ENCODE measurements around the gene KRTAP10-7. TPM values are rescaled to one million over a fixed set of nuclear protein-coding genes. Genes with fewer than 3 reads are reported as not detected.

Gene KRTAP10-7
- total RNA-seq, 1 experiment from 2014 or later: not detected

- ChIA-PET CTCF (no interaction called here), POLR2A (no interaction called here)
- peaks cover 35% of the 10 kb centered on the region for H3K9me3 Mint-ChIP-seq (ENCODE audit: unreplicated experiment)
- H3K9me3 ChIP-seq: peaks cover 12% of the 10 kb centered on the region; the same call in 1 of the 2 replicates
- no peaks in the 10 kb centered on the region for H3K36me3 Mint-ChIP-seq (ENCODE audit: insufficient read depth, unreplicated experiment)
- no peaks in the 10 kb centered on the region for H3K4me1 Mint-ChIP-seq (ENCODE audit: low read depth, unreplicated experiment)
- H3K36me3 ChIP-seq (ENCODE audit: control insufficient read depth, insufficient read depth, low read length): no peaks in the 10 kb centered on the region
- H3K27me3 ChIP-seq (replicated peaks; ENCODE audit: control insufficient read depth, insufficient read depth, low read length): no peaks in the 10 kb centered on the region
- no peak overlapping the region for H3K4me3 ChIP-seq (ENCODE audit: low read depth, low read length)
- no peak for TF ChIP-seq CTCF (IDR thresholded peaks at IDR 0.05; ENCODE audit: insufficient read depth in 1 of 2, low read depth in 1 of 2, low read length in 1 of 2, severe bottlenecking in 1 of 2, unreplicated experiment in 1 of 2)
- no peak for DNase-seq
- no peak overlapping the region for H3K4me3 Mint-ChIP-seq (ENCODE audit: unreplicated experiment)
- H3K27ac Mint-ChIP-seq (ENCODE audit: unreplicated experiment): no peak overlapping the region
- H3K4me1 ChIP-seq: no peaks in the 10 kb centered on the region
- intact Hi-C loops (cut with micrococcal nuclease; ENCODE audit: unreplicated experiment): no loop called here
- H3K27me3 Mint-ChIP-seq (ENCODE audit: insufficient read depth, unreplicated experiment): peaks cover 6% of the 10 kb centered on the region
- no TSS peak for BruUV-seq (replicated peaks)
These were observed 16.7 kb downstream of the KRTAP10-7 start for GRCh38 chr21:44617071-44617501.

- H3K4me1 ChIP-seq: no peaks in the 10 kb centered on the region
- H3K4me1 Mint-ChIP-seq (ENCODE audit: low read depth, unreplicated experiment): no peaks in the 10 kb centered on the region
- CTCF ChIA-PET: no interaction called here
- DNase-seq: no peak
- no peak overlapping the region for H3K4me3 ChIP-seq (ENCODE audit: low read depth, low read length)
- no peak for TF ChIP-seq CTCF (IDR thresholded peaks at IDR 0.05; ENCODE audit: insufficient read depth in 1 of 2, low read depth in 1 of 2, low read length in 1 of 2, severe bottlenecking in 1 of 2, unreplicated experiment in 1 of 2)
- H3K27ac Mint-ChIP-seq (ENCODE audit: unreplicated experiment): no peak overlapping the region
- no peak overlapping the region for H3K4me3 Mint-ChIP-seq (ENCODE audit: unreplicated experiment)
- H3K9me3 ChIP-seq: peaks cover 17% of the 10 kb centered on the region
- H3K36me3 Mint-ChIP-seq (ENCODE audit: insufficient read depth, unreplicated experiment): no peaks in the 10 kb centered on the region
- no TSS peak for BruUV-seq (replicated peaks)
- H3K27me3 ChIP-seq (replicated peaks; ENCODE audit: control insufficient read depth, insufficient read depth, low read length): no peaks in the 10 kb centered on the region
- peaks cover 39% of the 10 kb centered on the region for H3K9me3 Mint-ChIP-seq (ENCODE audit: unreplicated experiment)
- no peaks in the 10 kb centered on the region for H3K36me3 ChIP-seq (ENCODE audit: control insufficient read depth, insufficient read depth, low read length)
- POLR2A ChIA-PET: no interaction called here
- peaks cover 6% of the 10 kb centered on the region for H3K27me3 Mint-ChIP-seq (ENCODE audit: insufficient read depth, unreplicated experiment)
- intact Hi-C loops (cut with micrococcal nuclease; ENCODE audit: unreplicated experiment): no loop called here
These were observed 18.1 kb downstream of the KRTAP10-7 start for GRCh38 chr21:44618504-44618903.

GRCh38 chr21:44618909-44619308 is 18.5 kb downstream of the KRTAP10-7 start:
- Histone ChIP-seq H3K9me3 (peaks cover 21% of the 10 kb centered on the region), H3K4me3 (ENCODE audit: low read depth, low read length) (no peak overlapping the region), H3K4me1 (no peaks in the 10 kb centered on the region), H3K36me3 (ENCODE audit: control insufficient read depth, insufficient read depth, low read length) (no peaks in the 10 kb centered on the region), H3K27me3 (replicated peaks; ENCODE audit: control insufficient read depth, insufficient read depth, low read length) (no peaks in the 10 kb centered on the region)
- H3K36me3 Mint-ChIP-seq (ENCODE audit: insufficient read depth, unreplicated experiment): no peaks in the 10 kb centered on the region
- no peak overlapping the region for H3K4me3 Mint-ChIP-seq (ENCODE audit: unreplicated experiment)
- intact Hi-C loops (cut with micrococcal nuclease; ENCODE audit: unreplicated experiment): no loop called here
- H3K27me3 Mint-ChIP-seq (ENCODE audit: insufficient read depth, unreplicated experiment): peaks cover 6% of the 10 kb centered on the region
- no peak overlapping the region for H3K27ac Mint-ChIP-seq (ENCODE audit: unreplicated experiment)
- no peak for TF ChIP-seq CTCF (IDR thresholded peaks at IDR 0.05; ENCODE audit: insufficient read depth in 1 of 2, low read depth in 1 of 2, low read length in 1 of 2, severe bottlenecking in 1 of 2, unreplicated experiment in 1 of 2)
- no peak for DNase-seq
- no TSS peak for BruUV-seq (replicated peaks)
- H3K9me3 Mint-ChIP-seq (ENCODE audit: unreplicated experiment): peaks cover 43% of the 10 kb centered on the region
- no peaks in the 10 kb centered on the region for H3K4me1 Mint-ChIP-seq (ENCODE audit: low read depth, unreplicated experiment)
- ChIA-PET POLR2A (no interaction called here), CTCF (no interaction called here)
